Gastroesophageal sphincter (tissue), 3 donors: Measurements from ENCODE around the gene C7.

ENCODE experiments used
- POLR2A ChIP-seq, 2 donors: fragments of 450-650 bp; IDR thresholded peaks; one replicate each; pipeline ENCODE4 v1.6.1; 2017; ENCODE audit warnings: antibody characterized with exemption in 2 of 2, mild to moderate bottlenecking in 2 of 2, moderate library complexity in 1 of 2
- TF ChIP-seq, protein P1 (sequence below), 4 experiments: fragments of 200-600 bp in 2 of 4; fragments of 450-650 bp in 2 of 4; sonication (generic) in 1 of 4; IDR thresholded peaks; one replicate each; pipeline ENCODE4 v1.5.1; 2017 to 2019; ENCODE audit warnings: antibody characterized with exemption in 4 of 4, mild to moderate bottlenecking in 2 of 4, moderate library complexity in 2 of 4

DNA sequence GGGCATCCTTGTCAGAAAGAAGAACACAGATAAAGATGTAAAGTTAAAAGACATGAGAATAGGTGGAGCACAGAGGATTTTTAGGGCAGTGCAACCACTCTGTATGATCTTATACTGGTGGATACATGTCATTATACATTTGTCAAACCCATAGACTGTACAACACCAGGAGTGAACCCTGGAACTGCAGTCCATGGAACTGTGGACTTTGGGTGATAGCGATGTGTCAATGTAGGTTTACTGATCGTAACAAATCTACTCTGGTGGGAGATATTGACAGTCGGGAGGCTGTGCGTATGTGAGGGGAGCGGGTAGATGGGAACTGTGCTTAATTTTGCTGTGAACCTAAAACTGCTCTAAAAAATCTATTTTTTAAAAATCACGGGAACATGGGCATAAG lies 101.3 kb downstream of the C7 start:
- TF ChIP-seq, protein P1, sequence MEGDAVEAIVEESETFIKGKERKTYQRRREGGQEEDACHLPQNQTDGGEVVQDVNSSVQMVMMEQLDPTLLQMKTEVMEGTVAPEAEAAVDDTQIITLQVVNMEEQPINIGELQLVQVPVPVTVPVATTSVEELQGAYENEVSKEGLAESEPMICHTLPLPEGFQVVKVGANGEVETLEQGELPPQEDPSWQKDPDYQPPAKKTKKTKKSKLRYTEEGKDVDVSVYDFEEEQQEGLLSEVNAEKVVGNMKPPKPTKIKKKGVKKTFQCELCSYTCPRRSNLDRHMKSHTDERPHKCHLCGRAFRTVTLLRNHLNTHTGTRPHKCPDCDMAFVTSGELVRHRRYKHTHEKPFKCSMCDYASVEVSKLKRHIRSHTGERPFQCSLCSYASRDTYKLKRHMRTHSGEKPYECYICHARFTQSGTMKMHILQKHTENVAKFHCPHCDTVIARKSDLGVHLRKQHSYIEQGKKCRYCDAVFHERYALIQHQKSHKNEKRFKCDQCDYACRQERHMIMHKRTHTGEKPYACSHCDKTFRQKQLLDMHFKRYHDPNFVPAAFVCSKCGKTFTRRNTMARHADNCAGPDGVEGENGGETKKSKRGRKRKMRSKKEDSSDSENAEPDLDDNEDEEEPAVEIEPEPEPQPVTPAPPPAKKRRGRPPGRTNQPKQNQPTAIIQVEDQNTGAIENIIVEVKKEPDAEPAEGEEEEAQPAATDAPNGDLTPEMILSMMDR (IDR thresholded peaks at IDR 0.05) = no peak
- TF ChIP-seq POLR2A (IDR thresholded peaks at IDR 0.05) = no peak
